Loucy (cell line): ENCODE results near the gene CAMKMT.

Source experiments
- EZH2phosphoT487 ChIP-seq: fragments of 200-600 bp; IDR thresholded peaks from 2 replicates; pipeline ENCODE4 v1.6.1; 2018; ENCODE audit warnings: antibody characterized with exemption, mild to moderate bottlenecking, moderate library complexity, borderline replicate concordance
- TF ChIP-seq, protein P1 (sequence below): fragments of 200-600 bp; sonication (generic); conservative IDR thresholded peaks from 2 replicates; pipeline ENCODE4 v1.5.1; 2014; ENCODE audit warnings: mild to moderate bottlenecking, antibody characterized with exemption, low read length

DNA sequence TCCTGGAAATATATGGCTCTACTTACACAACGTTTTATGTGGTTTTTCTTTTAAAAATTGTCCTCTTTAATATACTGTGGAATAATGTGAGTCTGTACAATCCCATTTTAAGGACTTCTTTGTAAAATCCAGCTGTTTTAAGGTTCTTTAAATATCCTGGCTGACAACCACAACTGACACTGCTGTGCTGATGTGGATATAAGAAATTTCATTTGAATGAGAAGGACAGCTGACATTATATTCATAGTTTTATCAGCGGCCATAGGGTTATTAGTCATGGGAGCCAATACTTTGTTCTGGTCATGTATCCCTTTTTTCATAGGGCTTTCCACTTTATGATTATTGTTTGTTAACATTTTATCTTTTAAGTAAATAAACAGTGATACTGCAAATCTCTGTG, 169.5 kb downstream of the CAMKMT start:
- TF ChIP-seq, protein P1, sequence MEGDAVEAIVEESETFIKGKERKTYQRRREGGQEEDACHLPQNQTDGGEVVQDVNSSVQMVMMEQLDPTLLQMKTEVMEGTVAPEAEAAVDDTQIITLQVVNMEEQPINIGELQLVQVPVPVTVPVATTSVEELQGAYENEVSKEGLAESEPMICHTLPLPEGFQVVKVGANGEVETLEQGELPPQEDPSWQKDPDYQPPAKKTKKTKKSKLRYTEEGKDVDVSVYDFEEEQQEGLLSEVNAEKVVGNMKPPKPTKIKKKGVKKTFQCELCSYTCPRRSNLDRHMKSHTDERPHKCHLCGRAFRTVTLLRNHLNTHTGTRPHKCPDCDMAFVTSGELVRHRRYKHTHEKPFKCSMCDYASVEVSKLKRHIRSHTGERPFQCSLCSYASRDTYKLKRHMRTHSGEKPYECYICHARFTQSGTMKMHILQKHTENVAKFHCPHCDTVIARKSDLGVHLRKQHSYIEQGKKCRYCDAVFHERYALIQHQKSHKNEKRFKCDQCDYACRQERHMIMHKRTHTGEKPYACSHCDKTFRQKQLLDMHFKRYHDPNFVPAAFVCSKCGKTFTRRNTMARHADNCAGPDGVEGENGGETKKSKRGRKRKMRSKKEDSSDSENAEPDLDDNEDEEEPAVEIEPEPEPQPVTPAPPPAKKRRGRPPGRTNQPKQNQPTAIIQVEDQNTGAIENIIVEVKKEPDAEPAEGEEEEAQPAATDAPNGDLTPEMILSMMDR, result no peak
- no peak for TF ChIP-seq EZH2phosphoT487
